H1 (cell line): ENCODE measurements around the gene CD28.
"Not testable (repeated sequence)": the region's sequence is repeated elsewhere in the genome, so short reads cannot be mapped to it uniquely, and the experiment has no call there.

Experiments
- CHD1 ChIP-seq: IDR thresholded peaks from 2 replicates; pipeline ENCODE4 v1.6.1; 2012; ENCODE audit warnings: low read depth, low read length, improper control_type of control experiment
- CTCF ChIP-seq, 3 experiments: IDR thresholded peaks; 1 replicate in 2 of 3; 2 replicates in 1 of 3; pipeline versions ENCODE4 v1.5.1 to v1.6.1; 2011; ENCODE audit warnings: low read length in 3 of 3, mild to moderate bottlenecking in 3 of 3, inconsistent platforms in 2 of 3, low read depth in 1 of 3, moderate library complexity in 1 of 3; ENCODE audit not compliant: insufficient read depth in 1 of 3; ENCODE audit errors: control extremely low read depth in 1 of 3
- EZH2 ChIP-seq: fragments of 200-600 bp; sonication (generic); IDR thresholded peaks from 2 replicates; pipeline ENCODE4 v1.7.1; 2012; ENCODE audit warnings: low read depth, mild to moderate bottlenecking, moderate library complexity, low read length, inconsistent platforms; ENCODE audit not compliant: severe bottlenecking
- JUND ChIP-seq: IDR thresholded peaks from 2 replicates; pipeline ENCODE4 v1.6.1; 2011; ENCODE audit warnings: mild to moderate bottlenecking, improper control_type of control experiment, low read length
- RBBP5 ChIP-seq: IDR thresholded peaks from 2 replicates; pipeline ENCODE4 v1.7.1; 2012; ENCODE audit warnings: low read depth, mild to moderate bottlenecking, inconsistent platforms, low read length, moderate library complexity, borderline replicate concordance
- TAF7 ChIP-seq: optimal IDR thresholded peaks from 2 replicates; pipeline ENCODE3; 2011; ENCODE audit warnings: low read depth, mild to moderate bottlenecking, inconsistent platforms, low read length, moderate library complexity, borderline replicate concordance

GRCh38 chr2:203779477-203780073, 73.1 kb downstream of the CD28 start:
- not testable (repeated sequence) for TF ChIP-seq TAF7; CHD1; CTCF (IDR thresholded peaks at IDR 0.05; ENCODE audit: control extremely low read depth in 1 of 3, insufficient read depth in 1 of 3, low read depth in 1 of 3, low read length in 3 of 3); RBBP5; EZH2; JUND
